Dermis microvascular lymphatic vessel endothelial cell (primary cell): Measurements from ENCODE around the gene PACSIN1. TPM values are rescaled to one million over a fixed set of nuclear protein-coding genes. Genes with fewer than 3 reads are reported as not detected.

Experiments used
- DNase-seq, 2 donors: peaks; one replicate each; pipeline versions ENCODE4 v3.0.0 to v3.0.0-alpha.2; 2010; ENCODE audit warnings: low read depth in 2 of 2
- total RNA-seq: library from RNA; depleted of rRNA; stranded (reverse); fragments of >200 nt; gene quantifications from 2 replicates; pipeline ENCODE4 v1.2.1, GENCODE V29; 2014

Gene PACSIN1
- total RNA-seq, 1 donor from 2014 or later, result not detected

DNA sequence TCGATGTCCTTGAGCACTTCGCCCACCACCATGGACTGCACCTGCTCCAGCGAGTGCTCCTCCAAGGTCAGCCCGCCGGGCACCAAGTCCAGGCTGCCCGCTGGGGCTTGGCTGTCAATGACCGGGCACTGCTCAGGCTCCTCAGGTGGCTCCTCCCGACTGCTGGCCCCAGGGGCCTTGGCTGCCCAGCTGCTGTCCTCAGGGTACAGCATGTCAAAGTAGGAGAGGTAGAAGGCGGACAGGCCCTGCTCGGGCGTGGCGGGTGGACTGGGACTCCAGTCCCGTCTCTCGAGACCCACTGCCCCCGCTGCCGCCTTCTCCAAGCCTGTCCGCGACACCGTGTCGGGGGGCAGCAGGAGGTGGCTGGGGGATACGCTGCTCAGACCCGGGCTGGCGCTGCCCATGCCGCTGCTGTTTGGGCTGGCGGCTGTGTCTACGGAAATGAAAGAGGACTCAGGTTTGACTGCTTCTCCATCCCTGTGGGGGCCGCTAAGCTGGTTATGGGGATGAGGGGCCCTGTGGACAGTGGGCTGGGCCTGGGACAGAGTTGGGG, 78.3 kb downstream of the PACSIN1 start:
- DNase-seq, result no peak

DNA sequence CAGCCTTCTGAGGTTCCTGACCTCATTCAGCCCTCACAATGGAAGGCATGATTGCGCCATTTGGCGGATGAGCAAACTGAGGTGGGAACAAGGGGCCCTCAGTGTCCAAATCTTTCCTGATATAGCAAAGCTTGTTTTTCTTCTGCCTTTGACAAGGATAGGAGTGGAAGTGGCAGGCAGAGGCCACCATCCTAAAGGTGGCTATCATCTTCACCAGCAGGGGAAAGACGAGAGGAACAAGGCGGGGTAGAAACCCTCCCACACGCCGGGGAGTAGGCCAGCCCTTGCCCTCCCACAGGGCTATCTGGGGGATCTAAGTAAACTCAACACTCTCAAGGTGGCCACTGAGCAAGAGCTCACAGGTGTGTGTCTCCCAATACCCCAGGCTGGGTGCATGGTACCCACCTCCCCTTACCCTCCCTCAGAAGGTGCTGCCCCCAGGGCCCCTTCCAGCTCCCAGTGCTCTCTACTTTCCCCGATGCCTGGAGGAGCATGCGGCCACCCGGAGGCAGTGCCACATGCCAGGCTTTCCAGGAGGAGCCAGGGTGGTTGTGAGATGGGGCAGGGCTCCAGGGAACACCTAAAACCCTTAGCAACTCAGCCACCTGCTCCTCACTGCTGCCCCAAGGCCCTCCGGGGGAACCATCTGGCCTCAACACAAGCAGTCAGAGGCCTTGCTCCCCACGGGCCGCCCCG, 79.0 kb downstream of the PACSIN1 start:
- DNase-seq, result no peak

DNA sequence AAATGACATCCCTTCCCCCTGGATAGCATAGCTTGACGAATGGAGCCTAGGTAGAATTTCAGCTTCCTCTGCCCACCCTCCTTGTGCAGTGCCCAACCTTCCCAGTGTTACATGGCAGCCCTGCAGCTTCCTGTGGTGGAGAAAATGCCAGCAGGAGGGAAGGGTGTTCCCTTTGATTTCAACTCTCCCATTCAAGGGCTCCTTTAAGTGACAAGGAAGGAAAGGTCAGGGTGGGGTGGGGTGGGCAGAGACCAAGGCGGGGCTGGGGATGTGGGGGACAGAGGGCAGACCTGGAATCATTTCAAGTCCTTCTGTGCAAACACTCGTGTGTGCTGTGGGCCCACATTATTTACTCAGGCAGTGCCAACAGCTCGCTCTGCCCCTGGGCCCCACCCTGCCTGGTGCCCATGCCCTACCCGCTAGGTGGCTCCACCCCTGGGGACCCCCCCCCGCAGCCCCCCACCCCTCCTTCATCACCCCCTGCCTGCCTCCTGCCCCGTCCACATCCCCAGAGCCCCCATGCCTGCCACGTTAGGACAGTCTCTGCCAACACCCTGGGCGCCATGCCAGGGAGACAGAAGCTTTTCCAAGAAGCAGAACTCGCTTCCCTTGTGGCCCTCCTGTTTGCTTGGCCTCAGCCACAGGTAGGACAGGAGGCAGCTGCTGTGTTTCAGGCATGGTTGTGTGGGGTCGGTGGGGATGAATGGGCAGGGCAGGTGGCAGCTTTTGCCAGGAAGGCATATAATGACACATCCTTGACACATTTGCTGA, 80.9 kb downstream of the PACSIN1 start:
- peak in 1 of 2 donors; percentile 22 for DNase-seq

DNA sequence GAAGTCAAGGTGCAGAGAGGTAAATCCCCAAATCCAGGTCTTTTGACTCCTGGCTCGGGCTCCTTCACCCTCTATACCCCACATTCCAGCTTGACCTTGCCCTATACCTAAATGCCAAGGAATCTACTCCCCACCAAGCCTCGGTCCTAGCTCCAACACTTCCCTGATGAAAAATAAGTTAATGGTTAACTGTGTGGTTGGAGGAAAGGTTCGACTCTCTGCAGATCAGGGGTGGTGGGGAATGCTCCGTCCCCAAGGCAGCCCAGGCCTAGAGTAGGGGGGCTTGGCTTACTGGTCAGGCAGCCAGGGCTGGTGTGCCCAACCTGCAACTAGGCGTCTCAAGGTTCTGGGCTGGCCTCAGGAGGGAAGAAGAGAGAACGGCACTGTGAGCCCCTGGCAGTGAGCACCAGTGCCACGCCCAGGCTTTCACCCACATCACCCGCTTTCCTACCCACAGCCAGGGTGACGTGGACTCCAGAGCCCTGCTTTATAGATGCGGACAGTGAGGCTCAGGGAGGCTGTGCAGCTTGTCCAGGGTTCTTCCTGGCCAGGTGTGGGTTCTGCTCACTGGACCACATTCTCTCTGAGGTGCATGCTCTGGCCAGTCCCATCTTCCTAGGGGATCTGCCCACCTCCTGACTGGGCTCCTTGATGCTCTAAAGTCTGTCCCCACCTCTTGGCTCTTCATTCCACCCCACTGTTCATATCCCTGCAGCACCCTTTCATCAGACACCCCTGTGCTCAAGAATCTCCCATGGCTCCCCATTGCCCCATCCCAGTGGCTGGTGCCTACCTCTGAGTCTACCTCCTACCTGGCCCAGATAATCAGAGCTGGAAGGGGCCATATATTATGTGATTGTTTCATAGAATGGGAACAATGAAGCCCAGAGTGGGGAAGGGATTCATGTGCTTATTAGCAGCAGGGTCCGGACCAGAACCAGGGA, 82.1 kb downstream of the PACSIN1 start:
- DNase-seq, result no peak

DNA sequence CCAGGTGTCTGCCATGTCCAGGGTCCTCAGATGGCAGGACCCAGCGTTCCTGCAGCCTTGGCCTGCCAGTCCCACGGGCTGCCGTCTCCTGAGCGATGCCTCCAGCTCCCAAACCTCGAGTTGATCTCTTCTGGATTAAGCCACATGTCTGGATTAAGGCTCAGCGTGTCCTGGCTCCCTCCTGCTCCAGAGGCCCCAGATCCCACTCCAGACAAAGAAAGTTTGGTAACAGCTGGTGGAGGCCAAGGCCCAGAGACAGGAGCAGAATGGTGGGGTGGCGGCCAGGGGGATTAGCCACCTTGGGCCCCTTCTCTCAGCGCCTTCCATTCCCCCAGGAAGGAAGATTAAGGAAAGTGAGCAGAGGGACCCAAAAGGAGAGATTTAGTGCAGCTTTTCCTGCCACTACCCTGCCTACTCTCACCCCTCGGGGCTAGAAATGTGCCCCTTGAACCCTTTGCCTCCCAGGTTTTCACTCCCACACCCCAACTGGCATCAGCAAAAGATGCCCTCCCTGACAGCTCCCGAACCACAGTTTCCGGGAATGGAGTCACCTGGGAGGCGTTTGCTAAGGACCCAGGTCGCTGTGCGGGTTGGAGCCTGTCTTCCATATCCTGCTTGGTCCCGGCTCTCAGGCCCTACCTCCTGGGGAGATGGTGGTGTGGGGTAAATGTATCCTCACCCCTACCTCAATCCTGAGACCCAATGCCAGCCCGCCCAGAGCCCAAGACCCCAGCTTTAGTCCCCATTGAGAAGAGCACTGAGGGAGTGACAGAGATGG, 83.3 kb downstream of the PACSIN1 start:
- no peak for DNase-seq

DNA sequence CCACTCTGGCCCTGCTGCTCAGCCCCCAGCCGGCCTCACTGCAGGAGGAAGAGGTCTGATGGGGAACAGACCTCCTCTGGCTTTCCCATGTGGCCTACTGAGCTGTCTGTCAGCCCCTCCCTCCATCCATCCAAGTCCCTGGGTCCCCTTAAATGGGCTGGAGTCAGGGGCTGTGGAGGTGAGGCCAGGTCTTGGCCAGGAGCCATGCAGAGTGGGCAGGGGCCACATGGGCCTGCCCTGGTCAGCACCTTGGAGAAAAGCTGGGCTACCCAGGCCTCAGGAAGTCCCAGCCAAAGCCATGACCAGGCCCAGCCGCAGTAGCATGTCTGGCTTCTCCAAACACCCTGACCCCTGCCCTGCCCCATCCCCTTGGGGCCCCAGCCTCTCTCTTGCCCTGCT, 83.9 kb downstream of the PACSIN1 start:
- DNase-seq, result no peak

DNA sequence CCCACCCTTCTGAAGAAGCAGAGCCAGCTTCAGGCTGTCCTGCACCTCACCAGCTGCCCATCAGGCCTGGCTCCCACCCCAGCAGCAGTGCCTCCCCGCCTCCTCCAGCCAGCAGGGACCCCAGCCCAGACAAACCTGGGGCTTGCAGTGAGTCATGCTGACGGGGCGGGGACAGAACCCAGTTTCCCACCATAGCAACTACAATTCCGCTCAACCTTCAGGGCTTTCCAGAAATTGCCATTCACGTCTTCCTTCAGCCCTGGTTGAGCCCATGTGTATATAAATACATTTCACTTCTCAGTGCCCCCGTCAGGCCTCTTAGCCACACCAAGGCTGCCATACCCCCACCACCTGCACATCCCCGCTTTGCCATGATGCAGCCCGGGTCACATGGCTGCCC, 85.8 kb downstream of the PACSIN1 start:
- no peak for DNase-seq

DNA sequence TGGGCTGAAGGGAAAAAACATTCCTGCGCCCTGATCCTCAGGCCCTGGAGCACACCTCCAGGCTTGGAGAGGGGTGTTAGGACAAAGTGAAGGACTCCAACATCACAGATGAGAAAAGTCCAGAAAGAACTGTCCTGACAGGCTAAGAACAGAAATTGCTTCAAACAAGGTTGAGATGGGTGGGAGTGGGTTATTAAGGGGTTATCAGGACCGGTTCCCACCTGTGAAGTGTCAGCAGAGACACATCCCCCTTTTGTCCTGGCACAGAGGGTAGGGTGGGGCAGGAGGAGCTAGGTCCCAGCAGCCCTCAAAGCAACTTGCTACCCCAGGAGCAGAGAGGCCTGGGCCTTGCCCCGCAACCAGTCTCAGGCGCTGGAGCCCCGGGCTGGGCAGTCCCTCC, 86.7 kb downstream of the PACSIN1 start:
- DNase-seq, result no peak

DNA sequence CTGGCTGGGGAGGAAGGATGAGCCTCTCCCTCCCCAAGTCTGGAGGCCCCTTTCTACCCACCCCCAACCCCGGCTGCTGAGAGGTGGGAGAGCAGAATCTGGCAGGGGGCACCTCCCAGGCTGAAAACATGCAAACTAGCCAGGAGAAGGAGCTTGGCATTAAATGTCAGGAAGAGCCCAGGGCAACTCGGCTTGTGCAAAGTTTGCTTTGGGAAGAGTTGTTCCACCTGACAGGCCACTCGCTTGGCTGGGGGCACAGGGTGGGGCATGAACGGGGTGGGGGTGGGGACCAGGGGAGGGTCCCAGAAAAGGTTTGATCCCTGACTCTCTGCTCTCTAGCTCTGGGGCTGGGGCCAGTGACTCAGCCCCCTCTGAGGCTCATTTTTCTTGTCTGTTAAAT, 87.3 kb downstream of the PACSIN1 start:
- DNase-seq, result no peak

DNA sequence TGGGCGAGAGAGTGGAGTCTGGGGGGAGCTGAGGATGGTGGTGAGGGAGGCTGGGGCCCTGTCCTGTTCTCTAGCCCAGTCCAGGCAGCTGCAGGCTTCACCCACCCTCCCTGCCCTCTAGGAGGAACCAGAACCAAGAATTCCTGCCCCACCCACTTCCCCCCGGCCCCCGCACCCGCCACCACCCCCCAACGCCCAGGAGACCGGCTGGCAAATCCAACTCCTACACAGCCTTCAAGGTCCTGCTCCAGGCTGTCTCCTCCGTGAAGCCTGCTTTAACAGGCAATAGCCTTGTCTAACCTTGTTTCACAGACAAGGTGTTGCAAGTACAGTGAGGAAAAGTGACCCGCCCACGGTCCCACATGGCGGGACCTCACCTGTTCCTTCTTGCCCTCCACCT, 87.9 kb downstream of the PACSIN1 start:
- DNase-seq, result no peak

DNA sequence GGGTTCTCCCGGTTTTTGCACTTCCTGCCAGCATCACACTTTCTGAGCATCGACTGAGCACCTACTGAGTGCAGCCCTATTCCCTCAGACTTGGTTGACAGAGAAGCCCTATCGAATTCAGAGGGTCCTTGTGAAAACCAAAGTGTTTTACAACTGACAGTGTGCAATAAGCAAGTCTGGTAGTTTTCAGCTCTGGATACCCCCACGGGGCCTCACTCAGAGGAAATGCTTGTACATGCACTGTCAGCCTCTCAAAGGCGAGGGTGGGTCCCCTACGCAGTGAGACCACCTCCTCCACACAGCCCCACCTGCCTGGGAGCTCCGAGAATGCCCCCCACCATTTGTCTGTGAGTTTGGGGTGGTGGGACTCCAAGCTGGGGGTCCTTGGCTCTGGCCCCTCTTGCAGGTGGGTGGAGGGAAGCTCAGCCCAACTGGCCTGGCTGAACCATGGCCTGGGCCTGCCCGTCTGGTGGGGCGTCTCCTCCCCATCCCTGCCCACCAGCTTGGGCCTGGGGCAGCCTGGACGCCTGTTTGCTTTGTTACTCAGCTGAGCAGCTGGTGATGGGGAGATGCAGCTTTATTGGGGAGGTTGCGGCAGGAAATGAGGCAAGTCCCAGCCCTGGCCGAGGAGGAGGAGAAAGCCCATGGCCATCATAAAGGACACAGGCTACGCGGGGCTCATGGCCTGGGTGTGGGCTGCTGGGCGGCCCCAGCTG, 88.6 kb downstream of the PACSIN1 start:
- DNase-seq, result no peak

DNA sequence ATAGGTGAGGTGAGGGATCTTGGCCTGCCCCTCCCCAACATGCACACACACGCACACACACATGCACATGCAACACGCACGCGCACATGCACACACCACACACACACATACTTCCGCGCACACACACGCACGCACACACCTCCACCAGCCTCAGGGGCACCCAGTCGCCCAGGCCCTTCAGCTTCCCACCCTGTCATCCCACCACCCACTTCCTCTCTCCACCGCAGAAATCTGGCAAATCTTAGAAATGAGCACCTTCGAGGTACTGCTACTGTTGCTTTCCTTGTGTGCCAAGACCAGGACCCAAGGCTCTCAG, 89.1 kb downstream of the PACSIN1 start:
- no peak for DNase-seq

DNA sequence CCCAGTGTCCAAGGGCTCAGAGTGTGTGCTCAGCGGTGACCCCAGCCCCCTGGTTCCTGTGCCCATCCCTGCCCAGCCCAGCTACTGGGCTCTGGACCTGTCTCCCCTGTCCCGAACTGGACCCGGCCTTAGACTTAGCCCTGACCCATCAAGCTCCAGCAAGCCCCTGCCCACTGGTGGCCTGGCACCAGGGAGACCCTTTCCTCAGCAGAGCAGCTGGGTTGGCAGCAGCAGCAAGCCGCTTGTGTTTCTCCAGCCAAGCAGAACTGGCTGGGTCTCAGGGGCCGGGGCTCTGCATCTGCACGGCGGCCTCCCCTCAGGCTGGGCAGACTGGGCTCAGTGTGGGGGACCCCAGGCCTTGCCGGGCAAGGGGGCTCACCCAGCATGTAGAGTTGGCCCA, 89.5 kb downstream of the PACSIN1 start:
- no peak for DNase-seq

DNA sequence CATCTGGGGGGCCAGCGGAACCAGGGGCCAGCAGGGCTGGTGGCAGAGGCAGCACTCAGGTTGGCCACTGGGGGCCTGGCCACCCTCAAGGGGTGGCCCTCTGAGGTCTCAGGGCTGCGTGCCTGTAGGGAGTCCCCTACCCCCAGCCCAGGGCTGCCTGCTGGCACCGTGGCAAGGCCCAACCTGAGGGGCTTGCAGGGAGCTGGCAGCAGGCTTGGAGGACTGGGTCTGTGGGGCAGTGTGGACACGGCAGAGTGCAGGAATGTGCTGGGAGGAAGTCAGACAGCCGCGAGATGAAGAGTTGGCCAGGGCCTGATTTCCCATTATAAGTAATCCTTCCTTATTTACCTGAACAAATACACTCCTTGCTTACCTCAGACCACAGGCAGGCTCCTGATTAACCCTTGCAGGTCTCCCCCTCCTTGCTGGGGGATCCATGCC, 90.2 kb downstream of the PACSIN1 start, which contains the start of gene SPDEF:
SPDEF (minus strand) TSS at position 299 of the 441 bp plus-strand sequence. CDS start 11,874 bp downstream, outside the sequence.
- DNase-seq, result no peak

DNA sequence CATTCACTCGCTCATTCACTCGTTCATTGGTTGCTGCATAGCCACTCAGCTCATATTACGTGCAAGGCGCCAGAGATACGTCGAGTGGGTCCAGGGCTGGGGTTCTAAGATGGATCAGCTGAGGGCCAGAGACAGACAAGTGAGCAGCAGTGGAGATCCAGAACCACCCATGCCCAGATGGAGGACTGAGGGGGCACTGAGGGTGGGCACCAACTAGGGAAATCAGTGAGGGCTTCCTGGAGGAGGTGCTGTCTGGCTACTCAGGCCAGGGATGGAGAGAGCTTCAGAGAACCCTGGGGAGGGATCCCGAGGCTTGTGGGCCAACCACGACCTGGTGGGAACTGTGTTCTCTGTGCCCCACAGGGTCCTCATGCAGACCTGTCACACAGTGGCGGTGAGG, 90.6 kb downstream of the PACSIN1 start:
- no peak for DNase-seq

DNA sequence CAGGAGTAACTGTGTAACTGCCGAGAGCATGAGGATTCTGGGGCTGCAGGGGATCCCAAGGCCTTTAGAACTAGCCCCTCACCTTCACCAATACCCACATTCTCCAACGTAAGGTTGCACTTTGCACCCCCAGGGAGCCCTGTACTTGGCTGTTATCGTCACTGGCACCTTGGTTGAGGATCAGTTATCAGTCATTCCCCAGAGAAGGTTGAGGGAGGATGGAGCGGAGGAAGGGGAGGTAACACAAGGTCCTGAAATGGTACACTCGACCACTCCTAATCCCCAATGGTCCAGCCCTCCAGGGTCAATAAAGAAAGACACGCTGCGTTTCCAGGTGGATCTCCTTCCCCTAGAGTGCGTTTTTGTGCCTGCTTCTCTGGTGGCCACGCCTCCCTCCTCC, 91.4 kb downstream of the PACSIN1 start:
- no peak for DNase-seq

DNA sequence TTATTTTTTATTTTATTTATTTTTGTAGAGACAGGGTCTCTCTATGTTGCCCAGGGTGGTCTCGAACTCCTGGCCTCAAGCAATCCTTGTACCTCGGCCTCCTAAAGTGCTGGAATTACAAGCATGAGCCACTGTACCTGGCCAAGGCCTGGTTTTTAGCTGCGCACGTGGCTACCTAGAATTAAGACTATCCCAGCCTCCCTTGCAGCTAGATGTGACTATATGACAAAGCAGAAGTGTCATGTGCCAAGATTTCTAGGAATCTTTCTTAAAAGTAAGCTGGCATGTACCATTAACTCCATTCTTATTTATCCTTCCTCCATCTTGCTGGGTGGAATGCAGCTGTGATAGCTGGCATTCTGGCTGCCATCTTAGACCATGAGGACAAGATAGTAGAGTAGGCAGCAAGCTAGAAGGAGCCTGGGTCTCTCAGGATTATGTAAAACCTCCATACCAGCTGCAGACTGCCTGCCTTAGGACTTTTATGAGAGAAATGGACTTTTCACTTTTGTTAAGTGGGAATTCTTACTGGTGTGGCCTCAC, 92.4 kb downstream of the PACSIN1 start:
- DNase-seq, result no peak

DNA sequence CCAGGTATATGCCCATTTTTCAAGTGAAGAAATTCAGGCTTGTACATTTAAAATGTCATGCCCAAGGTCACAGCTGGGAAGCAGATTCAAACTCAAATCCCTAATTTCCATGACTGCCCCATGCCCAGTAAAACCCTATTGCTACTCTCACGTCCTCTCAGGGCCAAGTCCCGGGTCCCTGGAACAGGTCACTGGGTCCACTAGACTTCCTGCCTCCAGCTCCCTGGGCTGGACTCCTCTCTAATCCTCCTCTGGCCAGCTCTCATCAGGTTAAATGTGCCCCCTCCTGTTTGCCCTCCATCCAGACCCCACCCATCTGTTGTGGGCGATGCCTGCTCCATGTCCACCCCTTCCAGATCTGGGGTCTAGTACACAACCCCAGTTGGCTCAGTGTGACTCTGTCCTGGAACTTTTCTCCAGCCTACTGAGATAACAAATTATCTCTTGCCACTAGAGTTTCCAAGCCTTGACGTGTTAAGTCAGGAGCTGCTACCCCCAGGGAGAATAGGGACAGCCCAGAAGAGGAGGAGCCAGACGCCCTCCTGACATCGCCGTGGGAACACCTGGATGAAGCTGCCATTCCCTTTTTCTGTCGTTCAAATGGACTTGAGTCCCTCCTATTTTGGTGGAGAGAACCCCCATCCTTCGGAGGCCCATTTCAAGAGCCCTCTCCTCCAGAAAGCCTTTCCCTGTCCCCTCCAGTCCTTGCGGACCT, 93.9 kb downstream of the PACSIN1 start:
- DNase-seq, result no peak
